Measurements from ENCODE around the gene TUBGCP3. TPM values are rescaled to one million over a fixed set of nuclear protein-coding genes. Genes with fewer than 3 reads are reported as not detected.

The TUBGCP3 gene
- total and polyA plus RNA-seq, 9 donors, result 14.2 to 18.1 (median 16.7) TPM

DNA sequence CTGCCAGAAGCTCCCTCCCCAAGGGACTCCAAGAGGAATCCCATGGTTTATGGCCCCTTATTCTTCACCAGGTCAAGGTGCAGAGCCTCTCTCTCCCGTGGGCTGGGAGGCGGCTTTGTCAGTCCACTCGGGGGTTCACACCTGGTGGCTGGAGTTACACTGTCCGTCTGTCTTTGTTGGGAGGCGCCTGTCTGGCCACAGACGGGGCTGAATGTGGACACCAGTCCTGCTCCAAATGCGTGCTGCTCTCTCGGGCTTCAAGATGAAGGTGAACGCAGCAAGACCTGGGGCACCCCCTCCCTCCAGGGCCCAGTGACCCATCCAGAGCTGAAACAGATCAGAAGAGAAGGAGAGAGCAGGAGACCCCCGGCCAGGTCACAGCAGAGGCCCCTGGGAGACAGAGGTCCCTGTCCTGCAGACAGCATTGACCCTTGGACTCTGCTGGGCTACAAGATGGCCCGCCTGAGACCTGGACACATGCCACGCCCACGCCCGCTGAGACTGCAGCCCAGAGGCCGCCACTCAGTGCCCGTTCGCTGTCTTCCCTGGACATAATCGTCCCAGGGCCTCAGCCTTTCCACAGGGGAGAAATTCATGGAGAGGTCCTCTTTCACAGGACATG is 29.9 kb upstream of the TUBGCP3 start:
- no peaks in the 10 kb centered on the region for H3K36me3 ChIP-seq (ENCODE audit: control insufficient read depth, insufficient read depth, low read length)
- no peak overlapping the region for H3K4me3 ChIP-seq (ENCODE audit: low read length)
- no peaks in the 10 kb centered on the region for H3K9me3 ChIP-seq (replicated peaks; ENCODE audit: control insufficient read depth, low read depth, low read length)
- DNase-seq, result no peak
- WGBS (ENCODE audit: insufficient coverage), result 88% methylated on average over 4 of the region's 18 CpGs
- H3K27me3 ChIP-seq (ENCODE audit: control insufficient read depth, insufficient read depth, low read length), result peaks cover 23% of the 10 kb centered on the region
- H3K27ac ChIP-seq (ENCODE audit: low read length), result no peak overlapping the region
- H3K4me1 ChIP-seq (ENCODE audit: control insufficient read depth, insufficient read depth, low read length), result no peaks in the 10 kb centered on the region

DNA sequence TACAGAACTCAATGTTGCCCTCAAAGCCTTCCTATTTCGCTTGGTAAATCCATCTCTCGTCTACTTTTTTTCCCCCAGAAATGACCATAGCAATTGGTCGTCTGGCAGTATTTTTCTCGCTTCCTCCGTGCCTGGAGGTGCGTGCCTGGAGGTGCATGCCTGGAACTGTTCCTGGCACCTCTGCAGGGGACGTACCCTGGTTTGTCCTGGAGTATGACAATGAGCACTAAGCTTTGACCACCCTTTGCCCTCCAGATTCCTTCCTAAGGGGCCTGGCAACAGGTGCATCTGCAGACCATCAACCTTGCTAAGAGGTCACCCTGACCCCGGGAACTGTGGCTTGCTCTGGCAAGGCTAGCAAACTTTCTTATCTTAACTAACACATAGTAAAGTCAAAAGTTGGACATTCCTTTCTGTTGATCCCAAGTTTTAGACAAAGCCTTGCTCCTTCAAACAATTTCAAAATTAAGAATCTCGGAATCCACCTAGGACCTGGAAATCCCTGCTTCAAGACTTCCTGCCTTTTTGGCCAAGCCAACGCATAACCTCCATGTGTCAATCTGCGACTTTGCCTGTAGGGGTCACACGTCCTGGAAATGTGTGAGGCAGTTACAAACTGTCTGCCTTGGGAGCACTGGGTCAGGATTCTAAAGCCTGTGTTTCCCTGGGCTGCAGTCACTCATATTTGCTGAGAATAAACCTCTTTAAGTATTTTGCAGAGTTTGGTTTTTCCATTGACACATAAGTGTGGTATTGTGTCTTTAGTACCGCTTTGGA is 28.8 kb upstream of the TUBGCP3 start:
- Histone ChIP-seq H3K9me3 (replicated peaks; ENCODE audit: control insufficient read depth, low read depth, low read length) (no peaks in the 10 kb centered on the region), H3K4me1 (ENCODE audit: control insufficient read depth, insufficient read depth, low read length) (no peaks in the 10 kb centered on the region), H3K4me3 (ENCODE audit: low read length) (no peak overlapping the region), H3K36me3 (ENCODE audit: control insufficient read depth, insufficient read depth, low read length) (no peaks in the 10 kb centered on the region), H3K27ac (ENCODE audit: low read length) (no peak overlapping the region), H3K27me3 (ENCODE audit: control insufficient read depth, insufficient read depth, low read length) (peaks cover 20% of the 10 kb centered on the region)
- whole genome bisulfite sequencing (ENCODE audit: insufficient coverage), result 66% methylated on average over 12 of the region's 13 CpGs
- DNase-seq, result peak; percentile 65

DNA sequence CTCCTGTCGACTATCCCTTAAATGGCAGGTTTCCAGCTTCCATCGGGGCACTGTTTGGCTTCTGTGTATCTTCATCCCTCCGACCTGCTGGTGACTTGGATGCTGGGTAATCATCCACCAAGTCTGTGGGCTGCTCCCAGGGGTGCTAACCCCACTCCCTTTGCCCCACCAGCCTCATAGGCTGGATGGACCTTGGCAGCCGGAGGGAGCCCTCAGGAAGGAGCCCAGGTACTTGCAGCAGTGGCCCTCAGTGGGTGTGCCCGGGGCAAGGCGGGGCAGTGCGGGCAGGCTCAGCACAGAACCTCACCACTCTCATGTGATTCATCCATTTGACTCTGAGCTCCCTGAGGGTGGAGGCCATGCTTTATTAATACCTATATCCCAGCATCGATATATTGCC is 27.4 kb upstream of the TUBGCP3 start:
- DNase-seq, result no peak
- no peaks in the 10 kb centered on the region for H3K9me3 ChIP-seq (replicated peaks; ENCODE audit: control insufficient read depth, low read depth, low read length)
- no peaks in the 10 kb centered on the region for H3K36me3 ChIP-seq (ENCODE audit: control insufficient read depth, insufficient read depth, low read length)
- no peaks in the 10 kb centered on the region for H3K4me1 ChIP-seq (ENCODE audit: control insufficient read depth, insufficient read depth, low read length)
- H3K27me3 ChIP-seq (ENCODE audit: control insufficient read depth, insufficient read depth, low read length), result peaks cover 20% of the 10 kb centered on the region
- WGBS (ENCODE audit: insufficient coverage), result 57% methylated on average over 3 of the region's 8 CpGs
- no peak overlapping the region for H3K4me3 ChIP-seq (ENCODE audit: low read length)
- no peak overlapping the region for H3K27ac ChIP-seq (ENCODE audit: low read length)

- Histone ChIP-seq H3K27me3 (ENCODE audit: control insufficient read depth, insufficient read depth, low read length) (peaks cover 20% of the 10 kb centered on the region), H3K36me3 (ENCODE audit: control insufficient read depth, insufficient read depth, low read length) (no peaks in the 10 kb centered on the region), H3K4me3 (ENCODE audit: low read length) (no peak overlapping the region), H3K4me1 (ENCODE audit: control insufficient read depth, insufficient read depth, low read length) (no peaks in the 10 kb centered on the region), H3K27ac (ENCODE audit: low read length) (no peak overlapping the region), H3K9me3 (replicated peaks; ENCODE audit: control insufficient read depth, low read depth, low read length) (no peaks in the 10 kb centered on the region)
- DNase-seq, result no peak
- 100% methylated on average over 2 of the region's 7 CpGs for WGBS (ENCODE audit: insufficient coverage)
These were observed 26.9 kb upstream of the TUBGCP3 start for GRCh38 chr13:112614835-112615234.

DNA sequence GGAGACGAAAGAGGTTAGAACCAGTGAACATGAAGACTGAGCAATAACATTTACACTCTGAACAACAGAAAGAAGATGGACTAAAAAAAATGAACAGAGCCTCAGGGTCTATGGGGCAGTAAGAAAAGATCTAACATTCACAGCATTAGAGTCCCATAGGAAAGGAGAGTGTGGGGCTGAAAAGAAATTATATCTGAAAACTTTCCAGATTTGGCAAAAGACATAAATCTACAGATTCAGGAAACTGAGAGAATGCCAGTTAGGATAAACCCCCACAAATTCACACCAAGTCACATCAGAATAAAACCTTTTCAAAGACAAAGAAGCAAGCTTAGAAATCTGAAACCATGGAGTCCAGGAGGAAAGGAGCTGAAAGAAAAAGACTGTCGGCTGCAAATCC is 20.3 kb upstream of the TUBGCP3 start:
- H3K36me3 ChIP-seq (ENCODE audit: control insufficient read depth, insufficient read depth, low read length), result no peaks in the 10 kb centered on the region
- WGBS (ENCODE audit: insufficient coverage), result 60% methylated on average over 1 of the region's 2 CpGs
- no peak for DNase-seq
- no peak overlapping the region for H3K27ac ChIP-seq (ENCODE audit: low read length)
- peaks cover 4% of the 10 kb centered on the region for H3K4me1 ChIP-seq (ENCODE audit: control insufficient read depth, insufficient read depth, low read length)
- no peak overlapping the region for H3K4me3 ChIP-seq (ENCODE audit: low read length)
- H3K27me3 ChIP-seq (ENCODE audit: control insufficient read depth, insufficient read depth, low read length), result peaks cover 4% of the 10 kb centered on the region
- no peaks in the 10 kb centered on the region for H3K9me3 ChIP-seq (replicated peaks; ENCODE audit: control insufficient read depth, low read depth, low read length)

DNA sequence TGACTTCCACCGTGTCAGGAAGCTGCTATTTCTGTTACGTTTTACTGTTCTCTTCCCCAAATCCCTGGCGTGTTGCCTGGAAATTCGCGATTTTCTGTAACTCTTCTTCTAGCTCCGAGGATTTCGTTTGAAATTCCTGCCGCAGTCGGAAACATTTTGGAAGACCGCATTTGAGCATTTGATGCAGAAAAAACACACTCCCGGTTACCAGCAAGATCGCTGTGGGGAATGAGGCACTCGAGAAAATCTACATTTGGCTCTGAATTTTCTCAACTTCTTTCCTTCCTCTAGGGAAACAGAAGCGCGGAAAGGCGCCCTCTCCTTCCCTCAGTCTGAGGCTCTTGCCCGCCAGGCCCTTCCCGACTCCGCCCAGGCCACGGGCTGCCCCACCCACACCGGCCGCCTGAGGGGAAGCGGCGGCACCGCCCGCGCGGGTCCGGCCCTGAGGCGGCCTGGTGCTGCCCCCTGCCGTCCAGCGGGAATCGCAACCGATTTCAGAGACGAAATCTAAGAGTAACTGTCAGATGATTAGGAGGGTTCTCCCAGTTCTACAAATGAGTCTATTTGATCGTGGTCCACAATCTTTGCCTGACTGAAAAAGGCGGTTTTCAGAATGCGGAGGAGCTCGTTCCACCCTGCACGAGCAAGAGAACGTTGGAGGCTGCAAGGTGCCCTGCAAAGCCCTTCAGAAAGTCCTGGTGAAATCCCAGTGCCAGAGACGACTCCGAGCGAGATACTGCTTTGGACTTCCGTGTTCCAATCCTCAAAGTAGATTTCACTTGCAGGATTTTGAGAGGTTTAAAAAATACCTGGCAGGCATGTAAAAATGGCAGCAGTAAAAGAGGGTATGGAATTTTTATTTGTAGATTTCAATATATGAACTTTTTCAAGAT is 18.4 kb upstream of the TUBGCP3 start:
- H3K4me1 ChIP-seq (ENCODE audit: control insufficient read depth, insufficient read depth, low read length), result peaks cover 4% of the 10 kb centered on the region
- H3K4me3 ChIP-seq (ENCODE audit: low read length), result peak overlapping the region; percentile 62
- under 1% methylated on average over 39 of the region's 45 CpGs for WGBS (ENCODE audit: insufficient coverage)
- H3K27me3 ChIP-seq (ENCODE audit: control insufficient read depth, insufficient read depth, low read length), result peaks cover 6% of the 10 kb centered on the region
- H3K36me3 ChIP-seq (ENCODE audit: control insufficient read depth, insufficient read depth, low read length), result no peaks in the 10 kb centered on the region
- H3K27ac ChIP-seq (ENCODE audit: low read length), result peak overlapping the region; percentile 91
- DNase-seq, result peak; percentile 95
- no peaks in the 10 kb centered on the region for H3K9me3 ChIP-seq (replicated peaks; ENCODE audit: control insufficient read depth, low read depth, low read length)

DNA sequence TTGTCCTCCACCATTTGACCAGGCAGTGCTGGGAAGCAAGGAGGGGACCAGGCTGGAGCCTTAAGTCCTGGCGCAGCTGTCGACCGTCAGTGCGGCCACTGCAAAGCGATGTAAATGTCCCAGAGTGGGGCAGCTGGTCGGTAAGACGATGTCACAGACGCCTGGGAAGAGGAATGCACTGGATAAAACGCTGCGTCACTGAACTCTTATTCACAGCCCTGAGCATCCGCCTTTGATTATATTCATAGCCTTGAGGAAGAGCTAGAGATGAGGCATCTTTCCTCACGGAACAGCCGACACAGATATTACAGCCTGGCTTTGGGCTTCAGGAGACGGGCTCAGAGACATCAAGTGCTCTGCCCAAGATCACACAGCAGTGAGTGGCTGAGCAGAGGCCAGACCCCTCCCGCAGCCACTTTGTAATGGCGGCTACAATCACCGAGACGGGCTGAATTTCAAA is 17.6 kb upstream of the TUBGCP3 start:
- H3K27me3 ChIP-seq (ENCODE audit: control insufficient read depth, insufficient read depth, low read length), result peaks cover 7% of the 10 kb centered on the region
- H3K27ac ChIP-seq (ENCODE audit: low read length), result peak overlapping the region; percentile 91
- peaks cover 4% of the 10 kb centered on the region for H3K4me1 ChIP-seq (ENCODE audit: control insufficient read depth, insufficient read depth, low read length)
- no peak for DNase-seq
- no peaks in the 10 kb centered on the region for H3K9me3 ChIP-seq (replicated peaks; ENCODE audit: control insufficient read depth, low read depth, low read length)
- no peaks in the 10 kb centered on the region for H3K36me3 ChIP-seq (ENCODE audit: control insufficient read depth, insufficient read depth, low read length)
- H3K4me3 ChIP-seq (ENCODE audit: low read length), result peak overlapping the region; percentile 62
- WGBS (ENCODE audit: insufficient coverage), result 71% methylated on average over 13 of the region's 18 CpGs

- DNase-seq, result no peak
- WGBS (ENCODE audit: insufficient coverage), result no CpG with 5 or more reads among the region's 5 CpGs
- H3K4me1 ChIP-seq (ENCODE audit: control insufficient read depth, insufficient read depth, low read length), result peaks cover 4% of the 10 kb centered on the region
These were observed 15.8 kb upstream of the TUBGCP3 start for GRCh38 chr13:112603641-112604225.

GRCh38 chr13:112602189-112602588 is 14.2 kb upstream of the TUBGCP3 start:
- H3K4me3 ChIP-seq (ENCODE audit: low read length), result no peak overlapping the region
- WGBS (ENCODE audit: insufficient coverage), result no CpG with 5 or more reads among the region's 8 CpGs
- no peak overlapping the region for H3K27ac ChIP-seq (ENCODE audit: low read length)
- no peak for DNase-seq
- no peaks in the 10 kb centered on the region for H3K36me3 ChIP-seq (ENCODE audit: control insufficient read depth, insufficient read depth, low read length)
- H3K4me1 ChIP-seq (ENCODE audit: control insufficient read depth, insufficient read depth, low read length), result peaks cover 4% of the 10 kb centered on the region
- H3K27me3 ChIP-seq (ENCODE audit: control insufficient read depth, insufficient read depth, low read length), result peaks cover 6% of the 10 kb centered on the region
- no peaks in the 10 kb centered on the region for H3K9me3 ChIP-seq (replicated peaks; ENCODE audit: control insufficient read depth, low read depth, low read length)

More at GRCh38 chr13:112603641-112604225, 15.8 kb upstream of the TUBGCP3 start:
- no peaks in the 10 kb centered on the region for H3K36me3 ChIP-seq (ENCODE audit: control insufficient read depth, insufficient read depth, low read length)
- no peak overlapping the region for H3K27ac ChIP-seq (ENCODE audit: low read length)
- no peaks in the 10 kb centered on the region for H3K9me3 ChIP-seq (replicated peaks; ENCODE audit: control insufficient read depth, low read depth, low read length)
- H3K4me3 ChIP-seq (ENCODE audit: low read length), result no peak overlapping the region
- H3K27me3 ChIP-seq (ENCODE audit: control insufficient read depth, insufficient read depth, low read length), result peaks cover 6% of the 10 kb centered on the region

Data from muscle of leg (tissue), 11 donors.